Aorta (tissue), 5 donors: Measurements from ENCODE around the gene ST7. TPM values are rescaled to one million over a fixed set of nuclear protein-coding genes. Genes with fewer than 3 reads are reported as not detected.
"Not testable (repeated sequence)": the region's sequence is repeated elsewhere in the genome, so short reads cannot be mapped to it uniquely, and the experiment has no call there.

Experiments
- ATAC-seq: fragments of 200-7000 bp; cut with Tn5 transposase; one replicate; pipeline ENCODE4 v1.9.1; 2022; ENCODE audit warnings: moderate library complexity; ENCODE audit not compliant: low FRiP score
- DNase-seq, 2 donors: peaks; one replicate each; pipeline ENCODE4 v3.0.0-alpha.2; 2020
- H3K27ac ChIP-seq, 2 donors: one replicate each; pipeline ENCODE4 v1.5.1; 2013; ENCODE audit warnings: low read length in 2 of 2, mild to moderate bottlenecking in 2 of 2, moderate library complexity in 2 of 2, control low read depth in 1 of 2, inconsistent platforms in 1 of 2, low read depth in 1 of 2
- H3K27me3 ChIP-seq, 2 donors: one replicate each; pipeline ENCODE4 v1.6.1; 2013; ENCODE audit warnings: control low read depth in 1 of 2, low read length in 1 of 2, mild to moderate bottlenecking in 1 of 2, moderate library complexity in 1 of 2; ENCODE audit not compliant: insufficient read depth in 2 of 2, control insufficient read depth in 1 of 2
- H3K36me3 ChIP-seq, 2 donors: one replicate each; pipeline ENCODE4 v1.6.1; 2013; ENCODE audit warnings: control low read depth in 1 of 2, low read length in 1 of 2, mild to moderate bottlenecking in 1 of 2; ENCODE audit not compliant: insufficient read depth in 2 of 2, control insufficient read depth in 1 of 2
- H3K4me1 ChIP-seq, 2 donors: one replicate each; pipeline ENCODE4 v1.6.1; 2013; ENCODE audit warnings: low read length in 2 of 2, control low read depth in 1 of 2, mild to moderate bottlenecking in 1 of 2, moderate library complexity in 1 of 2; ENCODE audit not compliant: insufficient read depth in 2 of 2, control insufficient read depth in 1 of 2
- H3K4me3 ChIP-seq, 2 donors: one replicate each; pipeline ENCODE4 v1.5.1; 2013; ENCODE audit warnings: low read length in 2 of 2, control low read depth in 1 of 2, mild to moderate bottlenecking in 1 of 2
- H3K9me3 ChIP-seq: one replicate; pipeline ENCODE4 v1.6.1; 2013; ENCODE audit warnings: mild to moderate bottlenecking, low read length; ENCODE audit not compliant: control insufficient read depth
- WGBS, 2 donors: extraction: QIAGEN DNeasy Blood & Tissue Kit; methylation state at CpG; one replicate each; pipeline ENCODE4 v1.1.7; 2013; 5-methylcytosine and 5-hydroxymethylcytosine counted together
- intact Hi-C, 2 donors: fragments of 100-400 bp; cut with DNase I; formaldehyde crosslinking; loops; one replicate each; pipeline versions ENCODE4 v1.14.2 to v1.15.0; 2022
- polyA plus RNA-seq, 2 donors: library from polyadenylated mRNA; stranded (reverse); fragments of 200-250 nt; gene quantifications; one replicate each; pipeline ENCODE4 v1.2.3, GENCODE V29; 2013
- total RNA-seq, 2 donors: library from RNA; stranded (reverse); fragmentation: NEBNext Ultra II Directional; extraction: Animal tissue kit (Norgen Biotek cat#: 25700); gene quantifications; one replicate each; pipeline ENCODE4 v1.2.1, GENCODE V29; 2021
- donor health status: healthy with polysubstance abuse.
- donor health status: Bipolar disorder and iron deficiency.
- donor health status: DM: no; HTN: no; CAD: no.
- donor health status: DM: no; HTN: no; CAD: no.
- donor health status: DM: yes; HTN: yes; CAD: no.

Gene ST7
- total and polyA plus RNA-seq, 4 donors: 24.2 to 35.3 (median 31.9) TPM

GRCh38 chr7:117245703-117246102, 292.4 kb downstream of the ST7 start:
- intact Hi-C loops, DNase-seq: not testable (repeated sequence)

DNA sequence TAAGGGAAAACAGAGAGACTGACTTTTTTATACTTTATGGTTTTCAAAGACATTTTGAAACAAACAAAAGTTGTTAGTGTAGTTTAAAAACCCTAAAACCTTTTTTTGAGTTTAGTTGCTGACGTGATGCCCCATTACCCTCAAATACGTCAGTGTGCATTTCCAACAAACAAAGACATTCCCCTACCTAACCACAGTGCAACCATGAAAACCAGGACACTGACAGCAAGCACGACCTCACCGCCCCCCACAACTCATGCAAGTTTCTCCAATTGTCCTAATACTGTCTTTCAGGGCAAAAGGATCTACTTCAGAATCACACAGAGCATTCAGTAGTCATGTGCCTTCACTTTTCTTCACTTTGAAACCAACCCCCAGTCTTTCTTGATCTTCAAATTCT, 294.5 kb downstream of the ST7 start:
- ATAC-seq (no peak), DNase-seq (no peak)
- no peaks in the 10 kb centered on the region for H3K4me1 ChIP-seq
- H3K4me3 ChIP-seq: no peak overlapping the region
- H3K27me3 ChIP-seq: no peaks in the 10 kb centered on the region
- 85 to 87% methylated on average over 4 of the region's 4 CpGs for WGBS, 2 donors
- H3K36me3 ChIP-seq: no peaks in the 10 kb centered on the region
- intact Hi-C loops: no loop called here
- H3K9me3 ChIP-seq: no peaks in the 10 kb centered on the region
- no peak overlapping the region for H3K27ac ChIP-seq

More at GRCh38 chr7:117245703-117246102, 292.4 kb downstream of the ST7 start:
- H3K27me3 ChIP-seq, H3K4me3 ChIP-seq, H3K9me3 ChIP-seq, H3K36me3 ChIP-seq, H3K27ac ChIP-seq, H3K4me1 ChIP-seq, ATAC-seq: not testable (repeated sequence)
- 86 to 87% methylated on average over 2 of the region's 2 CpGs for WGBS, 2 donors

GRCh38 chr7:117248829-117249228, 295.5 kb downstream of the ST7 start:
- Histone ChIP-seq H3K4me3 (no peak overlapping the region), H3K27me3 (no peaks in the 10 kb centered on the region), H3K4me1 (no peaks in the 10 kb centered on the region), H3K27ac (no peak overlapping the region), H3K9me3 (no peaks in the 10 kb centered on the region), H3K36me3 (no peaks in the 10 kb centered on the region)
- peak in 1 of 2 donors; percentile 50 for DNase-seq
- ATAC-seq: no peak
- intact Hi-C loops: no loop called here
- 51 to 54% methylated on average over 5 of the region's 5 CpGs for WGBS, 2 donors

GRCh38 chr7:117249696-117250095, 296.4 kb downstream of the ST7 start:
- Histone ChIP-seq H3K27me3 (no peaks in the 10 kb centered on the region), H3K27ac (no peak overlapping the region), H3K9me3 (no peaks in the 10 kb centered on the region), H3K4me1 (no peaks in the 10 kb centered on the region), H3K36me3 (no peaks in the 10 kb centered on the region), H3K4me3 (no peak overlapping the region)
- intact Hi-C loops: no loop called here
- WGBS, 2 donors: 88 to 92% methylated on average over 5 of the region's 5 CpGs
- no peak for ATAC-seq
- no peak for DNase-seq

- no peak for ATAC-seq
- no peaks in the 10 kb centered on the region for H3K4me1 ChIP-seq
- H3K36me3 ChIP-seq: no peaks in the 10 kb centered on the region
- intact Hi-C loops: no loop called here
- no peak for DNase-seq
- no peaks in the 10 kb centered on the region for H3K9me3 ChIP-seq
- no peaks in the 10 kb centered on the region for H3K27me3 ChIP-seq
- no peak overlapping the region for H3K4me3 ChIP-seq
- no peak overlapping the region for H3K27ac ChIP-seq
Observed at GRCh38 chr7:117250245-117250644, 296.9 kb downstream of the ST7 start.

DNA sequence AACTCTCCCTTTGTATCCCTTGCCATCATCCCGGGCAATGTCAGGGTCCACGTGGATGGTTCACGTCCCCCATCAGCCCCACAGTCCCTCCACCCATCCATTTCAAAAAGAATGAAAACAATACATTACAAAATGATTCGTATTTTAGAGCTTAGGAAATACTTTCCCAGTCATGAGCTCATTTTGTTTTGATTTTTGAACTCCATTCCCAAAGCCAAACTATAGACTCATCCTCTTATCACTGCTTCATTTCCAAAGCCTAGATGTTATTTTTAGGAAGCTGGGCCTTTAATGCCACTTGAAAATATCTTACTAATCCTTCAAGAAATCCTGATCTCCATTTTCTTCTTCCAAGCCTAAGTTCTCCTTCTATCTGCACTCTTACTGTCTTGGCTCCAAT, 297.5 kb downstream of the ST7 start:
- intact Hi-C loops: no loop called here
- Histone ChIP-seq H3K9me3 (no peaks in the 10 kb centered on the region), H3K4me3 (no peak overlapping the region), H3K4me1 (no peaks in the 10 kb centered on the region), H3K36me3 (no peaks in the 10 kb centered on the region), H3K27me3 (no peaks in the 10 kb centered on the region), H3K27ac (no peak overlapping the region)
- ATAC-seq (no peak), DNase-seq (no peak)
- 29 to 39% methylated on average over 4 of the region's 4 CpGs for WGBS, 2 donors

GRCh38 chr7:117251687-117252086, 298.4 kb downstream of the ST7 start:
- DNase-seq (no peak), ATAC-seq (no peak)
- Histone ChIP-seq H3K36me3 (no peaks in the 10 kb centered on the region), H3K27me3 (no peaks in the 10 kb centered on the region), H3K9me3 (no peaks in the 10 kb centered on the region), H3K27ac (no peak overlapping the region), H3K4me3 (no peak overlapping the region), H3K4me1 (no peaks in the 10 kb centered on the region)
- WGBS, 2 donors: 68 to 72% methylated on average over 4 of the region's 4 CpGs
- intact Hi-C loops: no loop called here

DNA sequence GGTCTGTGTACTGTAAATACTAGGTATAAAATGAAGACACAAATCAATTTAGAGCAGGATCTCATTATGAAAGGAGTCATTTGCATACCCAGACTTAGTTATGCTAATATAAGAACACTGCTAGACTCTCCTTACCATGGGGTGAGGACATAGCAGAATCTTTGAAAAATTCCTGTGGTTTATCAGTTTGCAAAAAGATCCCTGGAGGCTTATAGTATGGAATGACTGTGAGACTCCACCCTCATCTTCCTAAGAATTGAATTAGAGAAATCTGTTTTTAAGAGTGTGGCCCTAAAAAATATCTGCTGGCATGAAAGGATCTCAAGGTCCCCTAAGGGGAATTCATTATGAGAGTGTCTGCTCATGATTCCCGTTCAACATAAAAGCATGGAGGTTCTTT, 306.3 kb downstream of the ST7 start:
- H3K27me3 ChIP-seq: no peaks in the 10 kb centered on the region
- no peak for DNase-seq
- no peaks in the 10 kb centered on the region for H3K36me3 ChIP-seq
- H3K27ac ChIP-seq: no peak overlapping the region
- 60 to 78% methylated on average over 1 of the region's 1 CpG for WGBS, 2 donors
- H3K9me3 ChIP-seq: no peaks in the 10 kb centered on the region
- ATAC-seq: no peak
- intact Hi-C loops: no loop called here
- no peak overlapping the region for H3K4me3 ChIP-seq
- H3K4me1 ChIP-seq: no peaks in the 10 kb centered on the region

DNA sequence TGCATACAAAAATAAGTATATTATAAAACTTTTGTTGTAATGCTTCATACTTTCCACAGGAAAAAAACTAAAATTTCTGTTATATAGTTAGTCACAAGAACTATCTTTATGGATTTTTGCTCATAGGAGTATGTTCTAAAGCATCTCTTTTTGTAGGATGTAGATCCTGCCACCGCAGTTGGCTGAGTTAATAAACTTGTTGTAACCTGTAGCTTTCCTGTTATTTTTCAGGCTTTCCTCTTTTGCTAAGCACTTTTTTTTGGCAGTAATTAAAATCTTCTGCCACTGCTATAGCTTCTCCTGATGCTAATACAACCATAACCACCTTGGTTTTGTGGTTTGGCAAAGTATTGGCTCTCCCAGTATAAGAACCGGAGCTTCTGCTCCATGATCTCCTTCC, 309.2 kb downstream of the ST7 start:
- intact Hi-C loops: no loop called here
- 98% methylated on average over 2 of the region's 2 CpGs for WGBS, 2 donors
- H3K27me3 ChIP-seq: no peaks in the 10 kb centered on the region
- H3K36me3 ChIP-seq: no peaks in the 10 kb centered on the region
- H3K9me3 ChIP-seq: no peaks in the 10 kb centered on the region
- no peaks in the 10 kb centered on the region for H3K4me1 ChIP-seq
- no peak for DNase-seq
- ATAC-seq: no peak
- H3K4me3 ChIP-seq: no peak overlapping the region
- H3K27ac ChIP-seq: no peak overlapping the region
